NB4 (cell line): Measurements from ENCODE around the gene PVALEF.

Source experiments
- DNase-seq: peaks from one replicate; pipeline ENCODE4 v3.0.0; 2010; ENCODE audit warnings: low read depth
- H3K4me3 ChIP-seq: one replicate; pipeline ENCODE4 v1.5.1; 2011; ENCODE audit warnings: mild to moderate bottlenecking, low read depth, low read length, moderate library complexity
- MYC ChIP-seq: IDR thresholded peaks from 2 replicates; pipeline ENCODE4 v1.6.1; 2011; ENCODE audit warnings: low read depth, low read length
- POLR2A ChIP-seq: IDR thresholded peaks from 2 replicates; pipeline ENCODE4 v1.6.1; 2011; ENCODE audit warnings: mild to moderate bottlenecking; ENCODE audit not compliant: insufficient read length; ENCODE audit errors: extremely low read depth
- TF ChIP-seq, protein P1 (sequence below): IDR thresholded peaks from 2 replicates; pipeline ENCODE4 v1.6.1; 2011; ENCODE audit warnings: low read depth, low read length
- TF ChIP-seq, protein P2 (sequence below): IDR thresholded peaks from one replicate; pipeline ENCODE4 v1.5.1; 2012; ENCODE audit warnings: low read depth, low read length

PVALEF gene

DNA sequence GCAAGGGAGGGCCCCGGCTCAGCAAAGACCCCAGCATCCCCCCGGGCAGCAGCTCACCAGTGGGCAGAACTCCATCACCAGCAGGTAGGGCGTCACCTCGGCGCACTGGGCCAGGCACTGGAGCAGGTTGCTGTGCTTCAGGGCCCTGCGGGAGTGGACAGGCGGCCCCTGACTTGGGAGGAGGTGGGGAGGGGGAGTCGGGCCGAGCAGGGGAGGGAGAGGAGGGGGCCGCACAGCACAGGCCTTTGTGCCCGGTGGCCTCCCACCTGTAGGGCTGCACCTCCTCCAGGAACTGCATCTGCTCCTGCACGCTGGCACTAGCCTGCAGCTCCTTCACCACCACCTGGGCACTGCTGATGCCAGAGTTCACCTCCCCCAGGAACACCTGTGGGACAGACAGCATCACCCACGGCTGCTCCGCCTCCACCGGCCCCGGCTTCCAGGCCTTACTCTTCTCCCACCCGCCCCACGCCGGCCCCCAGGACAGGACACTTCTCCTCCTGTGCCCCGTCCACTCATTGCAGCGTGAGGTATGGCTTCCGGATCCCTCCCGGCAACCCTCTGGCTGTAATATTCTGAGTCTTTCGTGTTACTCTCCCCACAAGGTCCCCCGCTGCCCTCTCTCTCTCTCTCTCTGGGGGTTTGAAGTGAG, 37.7 kb upstream of the PVALEF start:
- TF ChIP-seq MYC: no peak
- TF ChIP-seq POLR2A: no peak
- TF ChIP-seq, protein P1, sequence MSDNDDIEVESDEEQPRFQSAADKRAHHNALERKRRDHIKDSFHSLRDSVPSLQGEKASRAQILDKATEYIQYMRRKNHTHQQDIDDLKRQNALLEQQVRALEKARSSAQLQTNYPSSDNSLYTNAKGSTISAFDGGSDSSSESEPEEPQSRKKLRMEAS: no peak
- TF ChIP-seq, protein P2, sequence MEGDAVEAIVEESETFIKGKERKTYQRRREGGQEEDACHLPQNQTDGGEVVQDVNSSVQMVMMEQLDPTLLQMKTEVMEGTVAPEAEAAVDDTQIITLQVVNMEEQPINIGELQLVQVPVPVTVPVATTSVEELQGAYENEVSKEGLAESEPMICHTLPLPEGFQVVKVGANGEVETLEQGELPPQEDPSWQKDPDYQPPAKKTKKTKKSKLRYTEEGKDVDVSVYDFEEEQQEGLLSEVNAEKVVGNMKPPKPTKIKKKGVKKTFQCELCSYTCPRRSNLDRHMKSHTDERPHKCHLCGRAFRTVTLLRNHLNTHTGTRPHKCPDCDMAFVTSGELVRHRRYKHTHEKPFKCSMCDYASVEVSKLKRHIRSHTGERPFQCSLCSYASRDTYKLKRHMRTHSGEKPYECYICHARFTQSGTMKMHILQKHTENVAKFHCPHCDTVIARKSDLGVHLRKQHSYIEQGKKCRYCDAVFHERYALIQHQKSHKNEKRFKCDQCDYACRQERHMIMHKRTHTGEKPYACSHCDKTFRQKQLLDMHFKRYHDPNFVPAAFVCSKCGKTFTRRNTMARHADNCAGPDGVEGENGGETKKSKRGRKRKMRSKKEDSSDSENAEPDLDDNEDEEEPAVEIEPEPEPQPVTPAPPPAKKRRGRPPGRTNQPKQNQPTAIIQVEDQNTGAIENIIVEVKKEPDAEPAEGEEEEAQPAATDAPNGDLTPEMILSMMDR: no peak
- H3K4me3 ChIP-seq: no peak overlapping the region
- DNase-seq: no peak

DNA sequence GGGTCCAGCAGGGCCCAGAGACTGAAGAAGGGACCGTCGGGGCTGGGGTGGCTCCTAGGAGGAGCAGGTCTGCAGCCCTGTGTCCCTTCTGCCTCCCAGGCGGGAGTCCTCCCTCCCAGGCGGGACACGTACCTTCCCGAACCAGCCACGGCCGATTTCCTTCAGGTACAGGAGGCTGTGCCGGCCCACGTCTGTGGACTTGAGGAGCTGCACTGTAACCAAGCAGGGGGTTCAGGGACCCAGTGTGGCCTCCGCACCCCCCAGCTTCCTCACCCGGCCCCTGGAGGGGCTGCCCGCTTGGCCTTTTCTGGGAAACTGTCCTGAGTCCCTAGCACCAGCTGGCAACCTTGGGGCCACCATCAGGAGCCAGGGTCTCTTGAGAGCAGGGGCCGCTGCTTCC, 37.0 kb upstream of the PVALEF start:
- no peak overlapping the region for H3K4me3 ChIP-seq
- TF ChIP-seq, protein P2: no peak
- TF ChIP-seq, protein P1: no peak
- TF ChIP-seq MYC (no peak), POLR2A (no peak)

DNA sequence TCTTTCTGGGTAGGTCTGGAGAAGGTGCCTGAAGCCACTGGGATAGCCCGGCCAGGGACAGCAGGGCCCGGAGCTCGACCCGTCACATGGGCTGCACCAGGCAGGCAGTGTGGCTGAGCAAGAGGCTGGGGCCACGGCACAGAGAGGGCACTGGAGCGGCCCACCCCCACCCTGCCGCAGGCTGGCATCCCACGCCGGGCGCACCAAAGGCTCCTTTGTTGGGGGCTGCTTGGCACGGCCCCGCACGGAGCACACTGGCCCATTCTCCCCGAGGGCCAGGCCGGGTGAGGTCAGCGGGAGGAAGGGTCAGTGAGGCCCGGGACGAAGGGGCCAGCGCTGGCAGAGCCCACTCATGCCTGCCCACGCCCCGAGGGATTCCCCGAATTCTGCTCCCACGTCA, 36.5 kb upstream of the PVALEF start:
- no peak for DNase-seq
- TF ChIP-seq, protein P2: no peak
- TF ChIP-seq MYC (no peak), POLR2A (no peak)
- TF ChIP-seq, protein P1: no peak
- no peak overlapping the region for H3K4me3 ChIP-seq

More for the DNA sequence above, 37.0 kb upstream of the PVALEF start:
- no peak for DNase-seq

DNA sequence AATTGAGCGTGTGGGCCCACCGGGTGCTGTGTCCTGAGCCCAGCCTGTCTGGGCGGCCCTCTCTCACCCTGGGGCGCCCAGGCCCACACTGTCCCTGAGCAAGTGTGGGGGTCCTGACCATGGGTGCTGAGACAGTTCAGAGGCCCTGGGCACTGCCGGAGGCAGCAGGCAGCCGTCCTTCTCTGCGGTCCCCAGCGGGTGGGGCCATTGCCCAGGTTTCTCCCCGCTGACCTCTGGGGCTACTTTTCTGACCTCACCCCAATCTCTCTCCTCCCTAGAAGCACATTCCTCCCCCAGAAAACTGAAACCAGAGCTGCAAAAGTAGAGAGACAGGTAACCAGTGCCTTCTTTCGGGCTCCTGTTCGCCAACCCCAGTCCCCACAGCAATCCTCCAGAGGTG, 36.0 kb upstream of the PVALEF start:
- TF ChIP-seq, protein P2: peak; percentile 29
- TF ChIP-seq, protein P1: no peak
- peak; percentile 33 for DNase-seq
- H3K4me3 ChIP-seq: no peak overlapping the region

DNA sequence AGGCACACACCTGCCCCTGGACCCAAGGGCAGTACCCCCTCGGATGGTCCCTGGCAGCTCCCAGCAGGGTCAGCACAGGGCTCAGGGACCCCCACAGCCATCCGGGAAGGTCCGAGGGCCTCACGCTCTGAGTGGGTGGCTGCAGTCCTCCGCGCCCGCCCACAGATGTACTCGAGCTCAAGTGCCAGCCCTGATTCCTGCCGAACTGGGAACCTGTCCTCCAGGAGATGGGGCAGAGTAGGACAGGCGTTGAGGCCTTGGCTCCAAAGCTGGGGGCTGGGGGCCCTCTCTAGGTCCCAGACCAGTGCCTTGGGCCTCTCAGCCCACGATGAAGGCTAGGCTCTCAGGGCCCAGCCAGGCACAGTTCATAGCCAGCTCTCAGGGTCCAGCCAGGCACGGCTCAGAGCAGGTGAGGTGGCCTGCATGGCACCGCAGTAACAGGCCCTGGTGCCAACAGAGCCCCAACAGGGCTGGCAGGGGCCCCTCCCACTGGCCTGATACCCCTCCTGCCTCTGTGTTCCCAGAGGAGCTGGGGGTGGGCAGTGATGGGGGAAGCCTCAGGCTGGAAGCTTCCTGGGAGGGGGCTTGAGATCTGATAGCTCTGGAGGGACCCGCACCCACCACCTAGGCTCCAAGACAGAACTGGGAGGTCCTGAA, 35.5 kb upstream of the PVALEF start:
- TF ChIP-seq, protein P2: no peak
- TF ChIP-seq MYC: no peak
- no peak for DNase-seq
- H3K4me3 ChIP-seq: no peak overlapping the region
